Activated CD8-positive, alpha-beta T cell treated with anti-CD3 and anti-CD28 coated beads, Interleukin-2, amount 10 ng/mL, durations not matched to agents 7 days and 5 days (primary cell): Measurements from ENCODE around the gene TAOK3. TPM values are rescaled to one million over a fixed set of nuclear protein-coding genes. Genes with fewer than 3 reads are reported as not detected.

Source experiments
- ATAC-seq: fragments of 150-1000 bp; cut with Tn5 transposase; one replicate; pipeline ENCODE4 v1.10.0; 2021; ENCODE audit warnings: moderate library complexity
- CTCF ChIA-PET: fragments of 350-600 bp; sonication (Branson Sonifier 250); formaldehyde crosslinking; loops from one replicate; lab custom pipeline; 2021; ENCODE audit warnings: antibody characterized with exemption; lab: Charles Lee
- POLR2A ChIA-PET: fragments of 350-600 bp; sonication (Branson Sonifier 250); formaldehyde crosslinking; loops from one replicate; lab custom pipeline; 2021; ENCODE audit warnings: antibody characterized with exemption; lab: Charles Lee
- DNase-seq: peaks from one replicate; pipeline ENCODE4 v3.0.0-alpha.2; 2020
- H3K27ac Mint-ChIP-seq: one replicate; pipeline ENCODE4 v1.8.0; 2021; ENCODE audit warnings: mild to moderate bottlenecking, mixed read lengths
- H3K27me3 Mint-ChIP-seq: one replicate; pipeline ENCODE4 v1.8.0; 2021; ENCODE audit warnings: low read depth, mixed read lengths
- H3K36me3 Mint-ChIP-seq: one replicate; pipeline ENCODE4 v1.8.0; 2021; ENCODE audit warnings: low read depth, mixed read lengths
- H3K4me1 Mint-ChIP-seq: one replicate; pipeline ENCODE4 v1.8.0; 2021; ENCODE audit warnings: low read depth, mixed read lengths
- H3K4me3 Mint-ChIP-seq: one replicate; pipeline ENCODE4 v1.8.0; 2021; ENCODE audit warnings: mild to moderate bottlenecking, mixed read lengths
- H3K9me3 Mint-ChIP-seq: one replicate; pipeline ENCODE4 v1.8.0; 2022; ENCODE audit warnings: mixed read lengths; ENCODE audit not compliant: insufficient read depth
- total RNA-seq, 2 experiments: library from RNA; stranded (reverse); gene quantifications; one replicate each; pipeline ENCODE4 v1.2.3, GENCODE V29; 2021

TAOK3 gene
- total RNA-seq, 2 experiments from 2014 or later, result 57.1 to 61.4 TPM

- ChIA-PET CTCF (interaction anchor here (1.2 kb wide), 1 partner anchor 39 kb away, joined by 3 read pairs; no protein-coding TSS in a partner anchor), POLR2A (no interaction called here)
- no peaks in the 10 kb centered on the region for H3K9me3 Mint-ChIP-seq
- no peak for ATAC-seq
- no peak for DNase-seq
- H3K4me1 Mint-ChIP-seq, result peaks cover 14% of the 10 kb centered on the region
- no peak overlapping the region for H3K27ac Mint-ChIP-seq
- no peak overlapping the region for H3K4me3 Mint-ChIP-seq
- H3K27me3 Mint-ChIP-seq, result no peaks in the 10 kb centered on the region
- peaks cover 31% of the 10 kb centered on the region for H3K36me3 Mint-ChIP-seq
Measured at GRCh38 chr12:118336123-118336522, 36.6 kb downstream of the TAOK3 start.

- H3K4me3 Mint-ChIP-seq, result no peak overlapping the region
- POLR2A ChIA-PET, result no interaction called here
- DNase-seq, result no peak
- no peak for ATAC-seq
- H3K4me1 Mint-ChIP-seq, result peaks cover 23% of the 10 kb centered on the region
- CTCF ChIA-PET, result interaction anchor here (0.7 to 1.2 kb wide), 3 partner anchors 17 to 41 kb away, joined by 3 read pairs; no protein-coding TSS in a partner anchor
- no peaks in the 10 kb centered on the region for H3K9me3 Mint-ChIP-seq
- no peaks in the 10 kb centered on the region for H3K27me3 Mint-ChIP-seq
- peaks cover 37% of the 10 kb centered on the region for H3K36me3 Mint-ChIP-seq
- no peak overlapping the region for H3K27ac Mint-ChIP-seq
Measured at GRCh38 chr12:118334939-118335567, 37.7 kb downstream of the TAOK3 start.

GRCh38 chr12:118334241-118334640 lies 38.5 kb downstream of the TAOK3 start:
- ChIA-PET CTCF (no interaction called here), POLR2A (no interaction called here)
- ATAC-seq (no peak), DNase-seq (no peak)
- Mint-ChIP-seq H3K36me3 (peaks cover 37% of the 10 kb centered on the region), H3K9me3 (no peaks in the 10 kb centered on the region), H3K4me3 (no peak overlapping the region), H3K4me1 (peaks cover 21% of the 10 kb centered on the region), H3K27ac (no peak overlapping the region), H3K27me3 (no peaks in the 10 kb centered on the region)

GRCh38 chr12:118332511-118332910 lies 40.2 kb downstream of the TAOK3 start:
- Mint-ChIP-seq H3K4me1 (peaks cover 9% of the 10 kb centered on the region), H3K9me3 (no peaks in the 10 kb centered on the region), H3K27ac (no peak overlapping the region), H3K4me3 (no peak overlapping the region), H3K27me3 (no peaks in the 10 kb centered on the region), H3K36me3 (peaks cover 33% of the 10 kb centered on the region)
- DNase-seq, result no peak
- CTCF ChIA-PET, result interaction anchor here (0.6 to 1.3 kb wide), 2 partner anchors 12 to 16 kb away, joined by 3 read pairs; no protein-coding TSS in a partner anchor
- ATAC-seq, result no peak
- POLR2A ChIA-PET, result no interaction called here

GRCh38 chr12:118330421-118331018 lies 42.2 kb downstream of the TAOK3 start:
- no peak overlapping the region for H3K4me3 Mint-ChIP-seq
- no peaks in the 10 kb centered on the region for H3K9me3 Mint-ChIP-seq
- ATAC-seq (no peak), DNase-seq (no peak)
- CTCF ChIA-PET, result interaction anchor here (0.8 kb wide), 1 partner anchor 26 kb away, joined by 3 read pairs; no protein-coding TSS in a partner anchor
- H3K27me3 Mint-ChIP-seq, result no peaks in the 10 kb centered on the region
- no peak overlapping the region for H3K27ac Mint-ChIP-seq
- H3K4me1 Mint-ChIP-seq, result peaks cover 9% of the 10 kb centered on the region
- H3K36me3 Mint-ChIP-seq, result peaks cover 30% of the 10 kb centered on the region
- POLR2A ChIA-PET, result interaction anchor here (0.7 kb wide), 1 partner anchor 1074 kb away, joined by 3 read pairs; no protein-coding TSS in a partner anchor

GRCh38 chr12:118328486-118329330 lies 44.0 kb downstream of the TAOK3 start:
- peaks cover 27% of the 10 kb centered on the region for H3K36me3 Mint-ChIP-seq
- DNase-seq (no peak), ATAC-seq (no peak)
- no peaks in the 10 kb centered on the region for H3K27me3 Mint-ChIP-seq
- CTCF ChIA-PET, result no interaction called here
- peaks cover 9% of the 10 kb centered on the region for H3K4me1 Mint-ChIP-seq
- POLR2A ChIA-PET, result no interaction called here
- no peaks in the 10 kb centered on the region for H3K9me3 Mint-ChIP-seq
- H3K27ac Mint-ChIP-seq, result no peak overlapping the region
- H3K4me3 Mint-ChIP-seq, result no peak overlapping the region

- Mint-ChIP-seq H3K27ac (no peak overlapping the region), H3K4me3 (no peak overlapping the region), H3K36me3 (peaks cover 17% of the 10 kb centered on the region), H3K4me1 (peaks cover 9% of the 10 kb centered on the region), H3K9me3 (no peaks in the 10 kb centered on the region), H3K27me3 (no peaks in the 10 kb centered on the region)
- POLR2A ChIA-PET, result no interaction called here
- DNase-seq (no peak), ATAC-seq (no peak)
- CTCF ChIA-PET, result no interaction called here
Measured at GRCh38 chr12:118327391-118327790, 45.3 kb downstream of the TAOK3 start.

- H3K9me3 Mint-ChIP-seq, result no peaks in the 10 kb centered on the region
- no peak overlapping the region for H3K27ac Mint-ChIP-seq
- no peak for DNase-seq
- H3K36me3 Mint-ChIP-seq, result peaks cover 17% of the 10 kb centered on the region
- CTCF ChIA-PET, result no interaction called here
- ATAC-seq, result no peak
- H3K27me3 Mint-ChIP-seq, result no peaks in the 10 kb centered on the region
- H3K4me1 Mint-ChIP-seq, result peaks cover 9% of the 10 kb centered on the region
- H3K4me3 Mint-ChIP-seq, result no peak overlapping the region
- POLR2A ChIA-PET, result no interaction called here
Measured at GRCh38 chr12:118326991-118327390, 45.7 kb downstream of the TAOK3 start.

- ChIA-PET CTCF (no interaction called here), POLR2A (no interaction called here)
- Mint-ChIP-seq H3K36me3 (peaks cover 11% of the 10 kb centered on the region), H3K4me3 (no peak overlapping the region), H3K9me3 (no peaks in the 10 kb centered on the region), H3K27me3 (no peaks in the 10 kb centered on the region), H3K4me1 (no peaks in the 10 kb centered on the region), H3K27ac (no peak overlapping the region)
- DNase-seq (no peak), ATAC-seq (no peak)
Measured at GRCh38 chr12:118325081-118325480, 47.6 kb downstream of the TAOK3 start.

- POLR2A ChIA-PET, result no interaction called here
- H3K4me1 Mint-ChIP-seq, result peaks cover 5% of the 10 kb centered on the region
- no peaks in the 10 kb centered on the region for H3K9me3 Mint-ChIP-seq
- H3K27me3 Mint-ChIP-seq, result no peaks in the 10 kb centered on the region
- no peak overlapping the region for H3K27ac Mint-ChIP-seq
- no peak overlapping the region for H3K4me3 Mint-ChIP-seq
- DNase-seq (no peak), ATAC-seq (no peak)
- CTCF ChIA-PET, result no interaction called here
- peaks cover 22% of the 10 kb centered on the region for H3K36me3 Mint-ChIP-seq
Measured at GRCh38 chr12:118319627-118320026, 53.1 kb downstream of the TAOK3 start.

GRCh38 chr12:118318744-118319143 lies 54.0 kb downstream of the TAOK3 start:
- no peaks in the 10 kb centered on the region for H3K27me3 Mint-ChIP-seq
- H3K4me3 Mint-ChIP-seq, result no peak overlapping the region
- H3K4me1 Mint-ChIP-seq, result peaks cover 7% of the 10 kb centered on the region
- peaks cover 22% of the 10 kb centered on the region for H3K36me3 Mint-ChIP-seq
- DNase-seq, result no peak
- no peak overlapping the region for H3K27ac Mint-ChIP-seq
- ATAC-seq, result no peak
- no peaks in the 10 kb centered on the region for H3K9me3 Mint-ChIP-seq
- POLR2A ChIA-PET, result no interaction called here
- CTCF ChIA-PET, result interaction anchor here (1.0 to 1.8 kb wide), 4 partner anchors 16 to 153 kb away, joined by 3 to 4 read pairs (median 3); no protein-coding TSS in a partner anchor
